Measurements from ENCODE around the gene LCTL.

Gene LCTL

GRCh38 chr15:66565741-66566144 lies at the start of gene LCTL:
Gene LCTL, minus strand, starts transcription at chr15:66565998. Its CDS starts 633 bp downstream, at chr15:66565365.
- H3K4me1 ChIP-seq (ENCODE audit: insufficient read depth, low read length) = peaks cover 25% of the 10 kb centered on the region; the same call in 1 of the 2 replicates
- H3K36me3 ChIP-seq (ENCODE audit: insufficient read depth, low read length) = peaks cover 3% of the 10 kb centered on the region; the same call in 1 of the 2 replicates
- H3K9me3 ChIP-seq (ENCODE audit: control insufficient read depth, insufficient read depth, low read length) = no peaks in the 10 kb centered on the region
- peak within 1 kb of the TSS; percentile 38 for H3K9ac ChIP-seq (ENCODE audit: low read depth, low read length)

DNA sequence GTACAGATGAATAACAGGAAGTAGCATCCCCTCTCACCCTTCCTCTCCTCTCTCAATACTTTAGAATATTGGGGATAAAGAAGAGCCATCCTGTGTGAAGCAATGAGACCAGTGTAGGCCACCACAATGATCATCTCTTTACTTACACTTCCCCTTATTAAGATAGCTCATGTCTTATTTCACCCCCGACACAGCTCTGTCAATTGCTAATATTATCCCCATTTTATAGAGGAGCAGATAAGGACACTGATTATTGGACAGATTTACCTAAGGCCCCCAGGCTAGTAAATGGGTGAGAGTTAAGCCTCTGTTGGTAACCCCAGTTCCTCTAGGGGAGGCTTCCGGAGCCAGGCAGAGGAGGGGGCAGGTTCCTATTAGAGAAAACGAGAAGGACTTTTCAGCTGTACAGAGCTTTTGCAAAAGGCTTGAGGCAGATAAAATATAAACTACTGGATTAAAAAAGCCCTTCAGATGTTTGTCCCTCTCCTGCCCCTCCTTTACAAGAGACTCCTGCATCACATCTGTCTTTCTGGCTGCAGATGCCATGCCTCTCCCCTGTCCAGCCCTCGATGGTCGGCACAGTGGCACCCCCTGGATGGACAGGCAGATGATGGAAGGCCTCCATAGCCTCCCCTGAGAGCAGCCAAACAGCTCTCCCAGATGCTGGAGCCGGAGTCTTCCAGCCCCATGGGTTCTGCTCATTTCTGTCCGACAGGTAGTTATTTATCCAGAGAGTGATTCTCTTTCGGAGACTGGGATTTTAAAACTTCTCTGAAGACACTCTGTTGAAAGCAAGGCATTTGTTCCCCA lies 49.4 kb upstream of the LCTL start:
- Histone ChIP-seq H3K4me1 (ENCODE audit: insufficient read depth, low read length) (peaks cover 12% of the 10 kb centered on the region; the same call in 1 of the 2 replicates), H3K9ac (ENCODE audit: low read depth, low read length) (no peak overlapping the region), H3K9me3 (ENCODE audit: control insufficient read depth, insufficient read depth, low read length) (no peaks in the 10 kb centered on the region), H3K36me3 (ENCODE audit: insufficient read depth, low read length) (no peaks in the 10 kb centered on the region)

DNA sequence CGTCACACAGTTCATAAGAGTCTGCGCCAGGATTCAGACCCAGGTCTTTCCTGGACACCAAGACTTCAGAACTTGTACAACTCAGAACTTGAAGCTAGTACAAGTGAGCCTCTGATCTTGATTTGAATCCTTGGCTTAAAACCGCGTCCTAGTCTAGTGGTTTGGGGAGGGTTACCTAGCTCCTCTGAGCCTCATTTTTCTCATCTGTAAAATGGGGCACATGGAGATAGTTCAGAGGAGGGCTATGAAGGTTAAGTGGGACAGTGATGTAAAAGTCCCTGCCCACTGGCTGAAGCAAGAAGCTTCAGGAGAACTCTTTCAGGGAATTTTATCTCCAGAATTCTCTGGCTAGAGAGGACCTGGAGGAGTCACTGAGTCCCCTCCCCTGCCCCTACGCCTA lies 48.7 kb upstream of the LCTL start:
- peaks cover 6% of the 10 kb centered on the region; the same call in 1 of the 2 replicates for H3K4me1 ChIP-seq (ENCODE audit: insufficient read depth, low read length)
- H3K36me3 ChIP-seq (ENCODE audit: insufficient read depth, low read length) = no peaks in the 10 kb centered on the region
- H3K9ac ChIP-seq (ENCODE audit: low read depth, low read length) = no peak overlapping the region
- no peaks in the 10 kb centered on the region for H3K9me3 ChIP-seq (ENCODE audit: control insufficient read depth, insufficient read depth, low read length)

DNA sequence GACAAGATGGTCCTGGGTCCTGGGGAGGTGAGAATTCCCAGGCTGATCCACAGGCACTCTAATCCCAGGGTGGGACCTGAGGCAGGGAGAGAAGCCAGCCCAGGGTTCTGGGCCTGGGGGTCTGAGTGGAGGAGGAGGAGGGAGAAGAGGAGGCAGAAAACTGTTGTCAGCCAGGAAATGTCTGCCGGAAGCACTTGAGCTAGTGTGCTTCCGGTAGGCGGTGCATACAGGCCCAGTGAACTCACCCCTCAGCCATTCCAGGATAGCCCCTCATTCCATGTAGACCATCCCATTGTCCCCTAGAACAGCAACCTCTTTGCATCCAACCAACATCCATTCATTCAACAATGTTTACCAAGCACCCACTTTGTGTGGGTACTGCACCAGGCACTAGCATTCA lies 47.9 kb upstream of the LCTL start:
- no peak overlapping the region for H3K9ac ChIP-seq (ENCODE audit: low read depth, low read length)
- no peaks in the 10 kb centered on the region for H3K36me3 ChIP-seq (ENCODE audit: insufficient read depth, low read length)
- peaks cover 4% of the 10 kb centered on the region; the same call in 1 of the 2 replicates for H3K4me1 ChIP-seq (ENCODE audit: insufficient read depth, low read length)
- H3K9me3 ChIP-seq (ENCODE audit: control insufficient read depth, insufficient read depth, low read length) = no peaks in the 10 kb centered on the region

DNA sequence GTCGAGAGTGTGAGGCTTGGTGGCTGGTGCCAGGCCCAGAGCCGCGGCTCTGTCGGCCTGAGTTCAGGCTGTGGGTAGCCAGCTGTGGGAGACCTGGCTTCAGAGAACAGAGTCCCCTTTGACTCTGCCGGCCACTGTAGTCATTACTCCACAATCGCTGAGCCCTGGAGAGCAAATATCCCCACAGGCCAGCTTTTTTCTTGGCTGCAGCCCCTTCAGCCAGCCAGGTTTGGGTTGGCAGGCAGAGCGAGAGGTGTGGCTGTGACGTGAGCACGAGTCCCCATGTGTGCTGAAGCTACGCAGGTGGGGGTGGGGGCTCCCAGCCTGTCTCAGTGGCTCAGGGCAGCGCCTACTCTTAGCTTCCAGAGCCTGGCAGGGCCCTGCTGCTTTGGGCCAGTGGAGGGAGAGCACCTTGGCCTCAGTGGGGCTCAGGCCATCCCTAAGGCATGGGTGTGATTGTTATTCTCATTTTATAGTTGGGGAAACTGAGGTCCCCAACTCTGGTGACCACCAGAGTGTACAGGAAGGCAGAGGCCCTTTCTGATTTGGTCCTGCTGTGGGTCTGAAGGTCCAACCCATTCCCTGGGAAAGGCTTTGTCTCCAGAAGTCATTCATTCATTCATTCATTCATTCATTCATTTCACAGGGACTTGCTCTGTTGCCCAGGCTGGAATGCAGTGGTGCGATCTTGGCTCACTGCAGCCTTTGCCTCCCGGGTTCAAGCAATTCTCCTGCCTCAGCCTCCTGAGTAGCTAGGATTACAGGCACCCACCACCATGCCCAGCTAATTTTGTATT lies 45.7 kb upstream of the LCTL start:
- no peaks in the 10 kb centered on the region for H3K4me1 ChIP-seq (ENCODE audit: insufficient read depth, low read length)
- no peaks in the 10 kb centered on the region for H3K36me3 ChIP-seq (ENCODE audit: insufficient read depth, low read length)
- H3K9ac ChIP-seq (ENCODE audit: low read depth, low read length) = no peak overlapping the region
- H3K9me3 ChIP-seq (ENCODE audit: control insufficient read depth, insufficient read depth, low read length) = no peaks in the 10 kb centered on the region

- no peaks in the 10 kb centered on the region for H3K9me3 ChIP-seq (ENCODE audit: control insufficient read depth, insufficient read depth, low read length)
- H3K9ac ChIP-seq (ENCODE audit: low read depth, low read length) = no peak overlapping the region
- no peaks in the 10 kb centered on the region for H3K36me3 ChIP-seq (ENCODE audit: insufficient read depth, low read length)
- no peaks in the 10 kb centered on the region for H3K4me1 ChIP-seq (ENCODE audit: insufficient read depth, low read length)
Measured at GRCh38 chr15:66609876-66610275, 44.1 kb upstream of the LCTL start.

DNA sequence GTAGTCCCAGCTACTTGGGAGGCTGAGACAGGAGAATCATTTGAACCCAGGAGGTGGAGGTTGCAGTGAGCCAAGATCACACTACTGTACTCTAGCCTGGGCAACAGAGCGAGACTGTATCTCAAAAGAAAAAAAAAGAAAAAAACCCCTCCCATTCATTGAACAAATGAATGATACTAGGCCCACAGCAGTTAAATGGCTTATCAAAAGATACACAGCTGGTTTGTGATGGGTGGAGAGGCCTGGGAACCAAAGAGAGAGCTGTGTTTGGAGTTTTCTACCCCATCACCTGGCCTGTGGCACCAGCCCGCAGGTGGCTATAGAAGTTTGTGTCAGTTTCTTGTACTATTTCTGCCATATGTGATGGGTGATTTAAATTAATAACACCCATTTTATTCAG lies 43.1 kb upstream of the LCTL start:
- no peak overlapping the region for H3K9ac ChIP-seq (ENCODE audit: low read depth, low read length)
- H3K4me1 ChIP-seq (ENCODE audit: insufficient read depth, low read length) = no peaks in the 10 kb centered on the region
- H3K36me3 ChIP-seq (ENCODE audit: insufficient read depth, low read length) = no peaks in the 10 kb centered on the region
- no peaks in the 10 kb centered on the region for H3K9me3 ChIP-seq (ENCODE audit: control insufficient read depth, insufficient read depth, low read length)

DNA sequence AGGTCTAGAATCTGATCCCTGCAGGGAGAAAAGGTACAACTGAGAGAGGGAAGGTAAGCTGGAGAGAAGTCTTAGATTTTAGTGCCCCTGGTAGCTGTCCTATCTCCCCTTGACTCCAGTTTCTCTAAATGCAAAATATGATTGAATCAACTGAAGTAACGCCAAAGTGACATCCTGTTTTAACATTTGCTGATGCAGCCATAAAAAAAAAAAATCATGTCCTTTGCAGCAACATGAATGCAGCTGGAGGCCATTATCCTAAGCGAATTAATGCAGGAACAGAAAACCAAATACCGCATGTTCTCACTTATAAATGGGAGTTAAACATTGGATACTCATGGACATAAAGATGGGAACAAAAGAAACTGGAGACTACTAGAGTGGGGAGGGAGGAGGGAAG lies 42.4 kb upstream of the LCTL start:
- Histone ChIP-seq H3K36me3 (ENCODE audit: insufficient read depth, low read length) (no peaks in the 10 kb centered on the region), H3K9me3 (ENCODE audit: control insufficient read depth, insufficient read depth, low read length) (no peaks in the 10 kb centered on the region), H3K4me1 (ENCODE audit: insufficient read depth, low read length) (no peaks in the 10 kb centered on the region), H3K9ac (ENCODE audit: low read depth, low read length) (no peak overlapping the region)

DNA sequence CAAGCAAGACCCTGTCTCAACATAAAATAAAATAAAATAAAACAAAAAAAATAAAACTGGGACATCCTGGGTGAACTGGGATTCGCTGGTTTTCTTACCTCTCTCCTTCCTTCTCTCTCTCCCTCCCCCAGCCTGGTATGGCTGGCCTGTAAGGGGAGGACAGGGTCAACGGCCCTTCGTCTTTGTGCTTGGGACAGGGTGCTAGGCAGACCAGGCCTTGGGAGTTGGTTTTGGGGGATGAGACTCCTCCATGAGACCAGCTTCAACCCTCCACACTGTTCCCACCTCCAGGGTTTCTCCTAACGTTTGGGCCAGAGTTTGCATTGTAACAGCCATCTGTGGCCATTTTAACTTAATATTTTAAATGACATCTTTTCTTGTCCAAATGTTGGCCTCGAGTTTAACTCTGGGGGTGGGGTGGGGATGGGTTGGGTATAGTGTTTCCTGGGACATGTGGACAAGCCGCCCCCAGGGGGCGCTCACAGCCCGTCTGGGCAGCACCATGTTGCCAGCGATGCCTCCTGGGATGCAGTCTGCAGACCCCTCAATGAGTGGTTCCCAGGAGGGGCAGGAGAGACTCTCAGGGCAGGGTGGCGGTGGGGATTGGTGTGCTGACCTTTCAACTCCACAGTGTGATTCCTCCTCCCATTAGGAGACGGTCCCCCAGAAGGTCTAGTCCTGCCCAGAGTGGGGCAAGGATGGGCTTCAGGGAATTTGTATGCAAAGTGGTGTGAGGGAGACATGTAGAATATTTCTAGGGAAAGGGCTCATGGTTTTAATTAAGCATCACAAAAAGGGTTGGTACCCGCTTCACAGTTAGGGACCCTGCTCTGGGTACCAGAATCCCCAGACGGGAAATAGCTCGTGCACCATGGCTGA lies 37.7 kb upstream of the LCTL start:
- Histone ChIP-seq H3K9ac (ENCODE audit: low read depth, low read length) (no peak overlapping the region), H3K36me3 (ENCODE audit: insufficient read depth, low read length) (no peaks in the 10 kb centered on the region), H3K4me1 (ENCODE audit: insufficient read depth, low read length) (no peaks in the 10 kb centered on the region), H3K9me3 (ENCODE audit: control insufficient read depth, insufficient read depth, low read length) (no peaks in the 10 kb centered on the region)

GRCh38 chr15:66601521-66601920 lies 35.7 kb upstream of the LCTL start:
- Histone ChIP-seq H3K9me3 (ENCODE audit: control insufficient read depth, insufficient read depth, low read length) (no peaks in the 10 kb centered on the region), H3K4me1 (ENCODE audit: insufficient read depth, low read length) (no peaks in the 10 kb centered on the region), H3K36me3 (ENCODE audit: insufficient read depth, low read length) (no peaks in the 10 kb centered on the region), H3K9ac (ENCODE audit: low read depth, low read length) (no peak overlapping the region)

DNA sequence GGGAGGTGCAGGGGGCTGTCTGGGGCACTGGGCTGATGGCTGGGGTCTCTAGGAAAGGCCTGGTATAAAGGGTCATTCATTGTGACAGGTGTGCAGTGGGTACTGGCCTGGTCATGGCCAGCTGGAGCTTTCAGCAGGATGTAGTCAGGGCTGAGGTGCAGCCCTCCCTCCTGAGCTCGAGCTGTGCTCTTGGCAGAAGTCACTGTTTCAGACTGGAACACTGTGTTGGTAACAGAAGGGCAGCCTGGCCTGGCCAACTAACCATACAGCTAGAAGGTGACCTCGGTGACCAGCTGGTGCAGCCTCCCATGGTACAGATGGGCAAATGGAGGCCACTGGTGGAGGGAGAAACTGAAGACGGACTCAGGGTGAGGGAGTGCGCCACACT lies 34.4 kb upstream of the LCTL start:
- Histone ChIP-seq H3K9ac (ENCODE audit: low read depth, low read length) (no peak overlapping the region), H3K36me3 (ENCODE audit: insufficient read depth, low read length) (no peaks in the 10 kb centered on the region), H3K4me1 (ENCODE audit: insufficient read depth, low read length) (no peaks in the 10 kb centered on the region)

GRCh38 chr15:66599536-66600239 lies 33.9 kb upstream of the LCTL start:
- no peaks in the 10 kb centered on the region for H3K9me3 ChIP-seq (ENCODE audit: control insufficient read depth, insufficient read depth, low read length)
- no peak overlapping the region for H3K9ac ChIP-seq (ENCODE audit: low read depth, low read length)
- H3K36me3 ChIP-seq (ENCODE audit: insufficient read depth, low read length) = no peaks in the 10 kb centered on the region
- H3K4me1 ChIP-seq (ENCODE audit: insufficient read depth, low read length) = no peaks in the 10 kb centered on the region

More for the DNA sequence above, 34.4 kb upstream of the LCTL start:
- no peaks in the 10 kb centered on the region for H3K9me3 ChIP-seq (ENCODE audit: control insufficient read depth, insufficient read depth, low read length)

DNA sequence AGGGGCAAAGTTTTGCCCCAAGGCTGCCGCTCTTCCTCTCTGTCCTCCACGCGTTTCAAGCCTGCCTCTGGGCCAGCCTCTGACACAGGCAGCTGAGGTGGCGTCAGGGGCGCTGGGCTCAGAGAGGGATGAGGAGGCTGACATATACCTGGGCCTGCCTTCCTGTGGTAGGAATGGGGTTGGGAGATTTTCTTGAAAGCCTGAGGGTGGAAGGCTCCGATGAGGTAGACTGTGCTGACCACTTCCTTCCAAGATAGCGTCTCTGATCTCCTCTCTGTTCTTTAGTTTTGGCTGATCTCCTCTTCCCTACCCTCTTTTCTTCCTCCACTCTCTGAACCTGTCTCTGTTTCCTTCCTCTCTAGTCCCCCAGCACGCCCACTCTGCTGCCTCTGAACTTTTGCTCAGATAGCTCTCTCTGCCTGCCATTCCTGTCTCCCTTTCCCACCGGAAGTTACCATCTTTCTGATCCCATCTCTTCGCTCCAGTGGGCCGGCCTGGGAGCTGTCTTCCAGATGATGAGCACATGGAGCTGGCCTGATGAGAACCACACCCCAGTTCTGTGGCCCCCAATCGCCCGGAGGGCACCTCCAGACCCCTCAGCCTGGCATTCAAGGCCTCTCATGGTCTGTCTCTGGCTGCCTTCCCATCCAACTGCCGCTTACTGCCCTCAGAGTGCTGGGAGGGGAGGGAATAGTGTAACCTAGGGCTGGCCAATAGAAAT lies 32.5 kb upstream of the LCTL start:
- H3K36me3 ChIP-seq (ENCODE audit: insufficient read depth, low read length) = no peaks in the 10 kb centered on the region
- no peaks in the 10 kb centered on the region for H3K9me3 ChIP-seq (ENCODE audit: control insufficient read depth, insufficient read depth, low read length)
- no peak overlapping the region for H3K9ac ChIP-seq (ENCODE audit: low read depth, low read length)
- H3K4me1 ChIP-seq (ENCODE audit: insufficient read depth, low read length) = no peaks in the 10 kb centered on the region
